DND-41 (cell line): Measurements from ENCODE around the gene WDR36.

Source experiments
- ATAC-seq: fragments of 200-7000 bp; cut with Tn5 transposase; 3 replicates; pipeline ENCODE4 v1.9.1; 2021; ENCODE audit warnings: low read depth; ENCODE audit not compliant: insufficient read depth
- DNase-seq: peaks from one replicate; pipeline ENCODE4 v3.0.0-alpha.2; 2020
- H2AFZ ChIP-seq: 2 replicates; pipeline ENCODE4 v1.6.0; 2012; ENCODE audit warnings: low read depth, low read length
- H3K27ac ChIP-seq: 2 replicates; pipeline ENCODE4 v1.5.1; 2012; ENCODE audit warnings: low read length, inconsistent platforms
- H3K27me3 ChIP-seq: fragments of 200-600 bp; sonication (generic); 2 replicates; pipeline ENCODE4 v1.6.0; 2012; ENCODE audit warnings: low read length, mild to moderate bottlenecking, inconsistent platforms; ENCODE audit not compliant: insufficient read depth, poor library complexity
- H3K36me3 ChIP-seq: 2 replicates; pipeline ENCODE4 v1.5.1; 2012; ENCODE audit warnings: low read length, inconsistent platforms; ENCODE audit not compliant: insufficient read depth
- H3K4me1 ChIP-seq: 2 replicates; pipeline ENCODE4 v1.5.1; 2012; ENCODE audit warnings: mild to moderate bottlenecking, low read length; ENCODE audit not compliant: insufficient read depth
- H3K4me2 ChIP-seq: 2 replicates; pipeline ENCODE4 v1.6.0; 2012; ENCODE audit warnings: mild to moderate bottlenecking, moderate library complexity, low read length, inconsistent platforms; ENCODE audit not compliant: insufficient read depth
- H3K4me3 ChIP-seq, 2 experiments: fragments of 200-600 bp in 1 of 2; shearing (Covaris generic) in 1 of 2; 2 replicates each; pipeline ENCODE4 v1.5.1; 2012 to 2016; ENCODE audit warnings: inconsistent platforms in 2 of 2, low read length in 2 of 2, mild to moderate bottlenecking in 2 of 2, low read depth in 1 of 2, moderate library complexity in 1 of 2
- H3K79me2 ChIP-seq: 2 replicates; pipeline ENCODE4 v1.6.0; 2012; ENCODE audit warnings: low read length, inconsistent platforms; ENCODE audit not compliant: insufficient read depth
- H3K9ac ChIP-seq: 2 replicates; pipeline ENCODE4 v1.6.0; 2012; ENCODE audit warnings: low read depth, mild to moderate bottlenecking, inconsistent platforms, low read length, moderate library complexity
- H3K9me3 ChIP-seq: 2 replicates; pipeline ENCODE4 v1.5.1; 2012; ENCODE audit warnings: low read length, moderate library complexity, mild to moderate bottlenecking, inconsistent platforms; ENCODE audit not compliant: insufficient read depth, severe bottlenecking
- H4K20me1 ChIP-seq: 2 replicates; pipeline ENCODE4 v1.6.0; 2012; ENCODE audit warnings: low read length; ENCODE audit not compliant: insufficient read depth
- CTCF ChIP-seq: IDR thresholded peaks from 2 replicates; pipeline ENCODE4 v1.5.1; 2012; ENCODE audit warnings: borderline replicate concordance, low read length, moderate library complexity, mild to moderate bottlenecking; ENCODE audit not compliant: poor library complexity, severe bottlenecking; ENCODE audit errors: extremely low read depth
- EZH2 ChIP-seq: IDR thresholded peaks from 3 replicates; pipeline ENCODE4 v1.6.1; 2012; ENCODE audit warnings: borderline replicate concordance, low read depth, mild to moderate bottlenecking, moderate library complexity, low read length, inconsistent platforms; ENCODE audit not compliant: severe bottlenecking

The WDR36 gene

GRCh38 chr5:111121926-111122325, 29.8 kb downstream of the WDR36 start:
- no peak overlapping the region for H2AFZ ChIP-seq
- H3K9ac ChIP-seq: no peak overlapping the region
- DNase-seq (no peak), ATAC-seq (no peak)
- H3K27ac ChIP-seq: no peak overlapping the region
- no peaks in the 10 kb centered on the region for H3K9me3 ChIP-seq
- no peak overlapping the region for H3K4me2 ChIP-seq
- H3K4me3 ChIP-seq: no peak overlapping the region
- H3K79me2 ChIP-seq: no peaks in the 10 kb centered on the region
- H4K20me1 ChIP-seq: no peaks in the 10 kb centered on the region
- TF ChIP-seq CTCF (no peak), EZH2 (no peak)
- H3K4me1 ChIP-seq: no peaks in the 10 kb centered on the region
- peaks cover 93% of the 10 kb centered on the region for H3K36me3 ChIP-seq
- no peaks in the 10 kb centered on the region for H3K27me3 ChIP-seq

GRCh38 chr5:111122398-111122797, 30.2 kb downstream of the WDR36 start:
- Histone ChIP-seq H4K20me1 (no peaks in the 10 kb centered on the region), H3K27ac (no peak overlapping the region), H3K4me2 (no peak overlapping the region), H2AFZ (no peak overlapping the region), H3K79me2 (no peaks in the 10 kb centered on the region), H3K36me3 (peaks cover 93% of the 10 kb centered on the region), H3K27me3 (no peaks in the 10 kb centered on the region), H3K4me1 (no peaks in the 10 kb centered on the region), H3K9ac (no peak overlapping the region), H3K4me3 (no peak overlapping the region), H3K9me3 (no peaks in the 10 kb centered on the region)
- no peak for DNase-seq
- ATAC-seq: no peak
- no peak for TF ChIP-seq CTCF

- H3K9me3 ChIP-seq: no peaks in the 10 kb centered on the region
- no peak overlapping the region for H3K27ac ChIP-seq
- ATAC-seq (no peak), DNase-seq (no peak)
- H3K4me3 ChIP-seq: no peak overlapping the region
- H3K4me2 ChIP-seq: no peak overlapping the region
- H3K4me1 ChIP-seq: no peaks in the 10 kb centered on the region
- H3K36me3 ChIP-seq: peaks cover 89% of the 10 kb centered on the region
- H3K79me2 ChIP-seq: no peaks in the 10 kb centered on the region
- H2AFZ ChIP-seq: no peak overlapping the region
- H3K9ac ChIP-seq: no peak overlapping the region
- H4K20me1 ChIP-seq: no peaks in the 10 kb centered on the region
- H3K27me3 ChIP-seq: no peaks in the 10 kb centered on the region
- TF ChIP-seq CTCF (no peak), EZH2 (no peak)
Measured at GRCh38 chr5:111124793-111125192, 32.6 kb downstream of the WDR36 start.

- DNase-seq (no peak), ATAC-seq (no peak)
- H3K27me3 ChIP-seq: no peaks in the 10 kb centered on the region
- no peaks in the 10 kb centered on the region for H3K9me3 ChIP-seq
- no peak overlapping the region for H3K9ac ChIP-seq
- H3K4me3 ChIP-seq: no peak overlapping the region
- no peaks in the 10 kb centered on the region for H3K4me1 ChIP-seq
- H3K4me2 ChIP-seq: no peak overlapping the region
- peaks cover 70% of the 10 kb centered on the region for H3K36me3 ChIP-seq
- no peak overlapping the region for H3K27ac ChIP-seq
- no peaks in the 10 kb centered on the region for H3K79me2 ChIP-seq
- TF ChIP-seq EZH2: no peak
- TF ChIP-seq CTCF: no peak
- H2AFZ ChIP-seq: no peak overlapping the region
- H4K20me1 ChIP-seq: no peaks in the 10 kb centered on the region
Measured at GRCh38 chr5:111126896-111127295, 34.7 kb downstream of the WDR36 start.
